ENCODE measurements around the gene HIF1A. TPM values are rescaled to one million over a fixed set of nuclear protein-coding genes. Genes with fewer than 3 reads are reported as not detected.

The HIF1A gene
- total and polyA plus RNA-seq, 2 of the 13 experiments (the other 11 are each of a cell fraction or from before 2014, with no cell fraction given): 41.0 to 126 TPM

GRCh38 chr14:61649283-61649682, 46.0 kb upstream of the HIF1A start:
- Histone ChIP-seq H3K9ac (ENCODE audit: insufficient read depth, low read depth, low read length) (no peak overlapping the region), H3K9me3 (ENCODE audit: low read length) (no peaks in the 10 kb centered on the region), H3K4me2 (ENCODE audit: low read depth, low read length) (no peak overlapping the region), H3K36me3 (replicated peaks in 1 of 2; ENCODE audit: control insufficient read depth in 1 of 2, insufficient read depth in 2 of 2, low read length in 2 of 2) (no peaks in the 10 kb centered on the region), H3K27me3 (ENCODE audit: control insufficient read depth in 1 of 2, insufficient read depth in 2 of 2, low read length in 2 of 2) (no peaks in the 10 kb centered on the region), H3K4me1 (ENCODE audit: insufficient read depth, low read length) (peaks cover 8% of the 10 kb centered on the region; the same call in 1 of the 2 replicates), H2AFZ (ENCODE audit: low read length) (no peak overlapping the region), H3K4me3 (replicated peaks in 1 of 3; ENCODE audit: insufficient read depth in 1 of 3, low read depth in 2 of 3, low read length in 3 of 3) (no peak overlapping the region), H3K27ac (ENCODE audit: extremely low read length, insufficient read depth, low read length) (no peak overlapping the region), H3K79me2 (ENCODE audit: insufficient read depth, low read length) (no peaks in the 10 kb centered on the region), H4K20me1 (ENCODE audit: insufficient read depth, low read length) (no peaks in the 10 kb centered on the region)
- CTCF ChIA-PET (ENCODE audit: low intra/inter-chr PET ratio, low total read pairs): no interaction called here
- in situ Hi-C loops (cut with HindIII; ENCODE audit: extremely low pct_ligation_motif_present, low pct_unique_long_range_greater_than_20kb) (no loop called here), intact Hi-C loops (cut with micrococcal nuclease; ENCODE audit: unreplicated experiment) (no loop called here)
- no peak for TF ChIP-seq ZNF296 (CRISPR knock-in tag; conservative IDR thresholded peaks at IDR 0.05)
- no peak for TF ChIP-seq ZNF484 (CRISPR knock-in tag; IDR thresholded peaks at IDR 0.05; ENCODE audit: borderline replicate concordance, low read depth)
- no peak for TF ChIP-seq HMGA1 (CRISPR knock-in tag; conservative IDR thresholded peaks at IDR 0.05)
- no peak for TF ChIP-seq JARID2 (CRISPR knock-in tag; IDR thresholded peaks at IDR 0.05; ENCODE audit: insufficient replicate concordance)
- no peak for TF ChIP-seq DNMT3B (CRISPR knock-in tag; conservative IDR thresholded peaks at IDR 0.05)
- TF ChIP-seq ATM (IDR thresholded peaks at IDR 0.05; ENCODE audit: borderline replicate concordance): no peak
- no peak for TF ChIP-seq ZNF12 (CRISPR knock-in tag; IDR thresholded peaks at IDR 0.05)
- FAIRE-seq (no peak), ATAC-seq (no peak), DNase-seq (ENCODE audit: low spot score) (no peak)
- POLR2A ChIA-PET: no interaction called here
- 9% methylated on average over 4 of the region's 4 CpGs for WGBS (ENCODE audit: low lambda C conversion rate)
- BruUV-seq (replicated peaks): no TSS peak

- H2AFZ ChIP-seq (ENCODE audit: low read length): no peak overlapping the region
- ChIA-PET CTCF (ENCODE audit: low intra/inter-chr PET ratio, low total read pairs) (no interaction called here), POLR2A (no interaction called here)
- DNase-seq (ENCODE audit: low spot score): no peak
- BruUV-seq (replicated peaks): no TSS peak
- no peak overlapping the region for H3K4me2 ChIP-seq (ENCODE audit: low read depth, low read length)
- H3K4me3 ChIP-seq (replicated peaks in 1 of 3; ENCODE audit: insufficient read depth in 1 of 3, low read depth in 2 of 3, low read length in 3 of 3): no peak overlapping the region
- H3K27me3 ChIP-seq (ENCODE audit: control insufficient read depth in 1 of 2, insufficient read depth in 2 of 2, low read length in 2 of 2): no peaks in the 10 kb centered on the region
- H3K79me2 ChIP-seq (ENCODE audit: insufficient read depth, low read length): no peaks in the 10 kb centered on the region
- H3K4me1 ChIP-seq (ENCODE audit: insufficient read depth, low read length): peaks cover 8% of the 10 kb centered on the region; the same call in 1 of the 2 replicates
- H3K36me3 ChIP-seq (replicated peaks in 1 of 2; ENCODE audit: control insufficient read depth in 1 of 2, insufficient read depth in 2 of 2, low read length in 2 of 2): no peaks in the 10 kb centered on the region
- H3K27ac ChIP-seq (ENCODE audit: extremely low read length, insufficient read depth, low read length): no peak overlapping the region
- no peak for FAIRE-seq
- ATAC-seq: no peak
- 26% methylated on average over 4 of the region's 4 CpGs for WGBS (ENCODE audit: low lambda C conversion rate)
- intact Hi-C loops (cut with micrococcal nuclease; ENCODE audit: unreplicated experiment): no loop called here
- in situ Hi-C loops (cut with HindIII; ENCODE audit: extremely low pct_ligation_motif_present, low pct_unique_long_range_greater_than_20kb): no loop called here
- H3K9ac ChIP-seq (ENCODE audit: insufficient read depth, low read depth, low read length): no peak overlapping the region
- no peaks in the 10 kb centered on the region for H3K9me3 ChIP-seq (ENCODE audit: low read length)
- H4K20me1 ChIP-seq (ENCODE audit: insufficient read depth, low read length): no peaks in the 10 kb centered on the region
- TF ChIP-seq FOXO4 (CRISPR knock-in tag; conservative IDR thresholded peaks at IDR 0.05) (no peak), PPARG (CRISPR knock-in tag; conservative IDR thresholded peaks at IDR 0.05) (no peak), HNRNPK (IDR thresholded peaks at IDR 0.05; ENCODE audit: low read depth, low read length, poor library complexity, severe bottlenecking) (no peak), PRDM4 (CRISPR knock-in tag; IDR thresholded peaks at IDR 0.05; ENCODE audit: borderline replicate concordance) (no peak), TERF1 (CRISPR knock-in tag; IDR thresholded peaks at IDR 0.05) (no peak), GABPA (IDR thresholded peaks at IDR 0.05; ENCODE audit: low read depth, low read length) (no peak), GABPA (CRISPR knock-in tag; IDR thresholded peaks at IDR 0.05; ENCODE audit: low read depth) (no peak), ZBTB8A (CRISPR knock-in tag; IDR thresholded peaks at IDR 0.05; ENCODE audit: borderline replicate concordance, low read depth) (no peak), ZNF160 (CRISPR knock-in tag; IDR thresholded peaks at IDR 0.05) (no peak)
These were observed 44.0 kb upstream of the HIF1A start for GRCh38 chr14:61651355-61651754.

Data from HepG2 (cell line).